ENCODE data around the gene ARHGAP27. TPM values are rescaled to one million over a fixed set of nuclear protein-coding genes. Genes with fewer than 3 reads are reported as not detected.

The ARHGAP27 gene
- total and polyA plus RNA-seq, 2 experiments from 2014 or later = 21.1 to 27.9 TPM

DNA sequence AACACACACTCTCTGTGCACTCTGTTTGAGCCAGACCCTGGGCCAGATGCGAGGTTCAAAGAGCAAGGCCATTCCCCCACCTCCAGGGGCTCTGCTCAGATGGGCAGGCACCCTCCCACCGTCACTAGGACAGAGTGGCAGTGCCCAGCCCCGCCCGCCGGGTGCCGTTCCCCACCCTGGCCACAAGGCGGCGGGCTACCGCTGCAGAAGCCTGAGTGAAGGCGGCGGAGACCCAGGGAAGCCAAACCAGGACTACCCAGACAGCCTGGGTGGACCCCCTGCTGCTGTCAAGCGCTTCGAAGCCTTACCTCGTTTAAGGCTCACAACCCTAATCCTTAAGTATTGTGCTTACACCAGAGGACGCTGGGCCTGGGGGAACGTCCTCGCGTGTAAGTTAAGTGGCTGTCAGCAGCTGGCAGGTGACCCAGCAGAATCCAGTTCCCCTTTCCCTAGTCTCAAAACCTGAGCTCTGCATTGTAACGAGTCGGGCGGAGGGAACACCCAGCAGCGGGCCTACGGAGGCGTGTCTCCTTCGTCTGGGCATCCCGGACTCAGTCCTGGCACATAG, 4.5 kb downstream of the ARHGAP27 start:
- Histone ChIP-seq H3K36me3 (replicated peaks; ENCODE audit: insufficient read depth, low read depth) (no peaks in the 10 kb centered on the region), H4K20me1 (ENCODE audit: insufficient read depth, poor library complexity, severe bottlenecking) (no peaks in the 10 kb centered on the region), H3K9me2 (replicated peaks; ENCODE audit: insufficient read depth) (no peaks in the 10 kb centered on the region), H3K9me3 (ENCODE audit: low read depth) (no peaks in the 10 kb centered on the region), H3K4me3 (no peak overlapping the region), H3K27ac (no peak overlapping the region), H2AFZ (no peak overlapping the region), H3K79me2 (peaks cover 16% of the 10 kb centered on the region), H3K4me1 (ENCODE audit: insufficient read depth) (peaks cover 38% of the 10 kb centered on the region), H3K27me3 (peaks cover 35% of the 10 kb centered on the region), H3K4me2 (peak overlapping the region; percentile 98)
- DNase-seq (ENCODE audit: low spot score) = peak; percentile 86
- WGBS (ENCODE audit: low lambda C conversion rate, missing lambda C conversion rate) = 1% methylated on average over 26 of the region's 26 CpGs
- TF ChIP-seq EZH2 (IDR thresholded peaks at IDR 0.05; ENCODE audit: borderline replicate concordance) = no peak
- TF ChIP-seq, protein P1, sequence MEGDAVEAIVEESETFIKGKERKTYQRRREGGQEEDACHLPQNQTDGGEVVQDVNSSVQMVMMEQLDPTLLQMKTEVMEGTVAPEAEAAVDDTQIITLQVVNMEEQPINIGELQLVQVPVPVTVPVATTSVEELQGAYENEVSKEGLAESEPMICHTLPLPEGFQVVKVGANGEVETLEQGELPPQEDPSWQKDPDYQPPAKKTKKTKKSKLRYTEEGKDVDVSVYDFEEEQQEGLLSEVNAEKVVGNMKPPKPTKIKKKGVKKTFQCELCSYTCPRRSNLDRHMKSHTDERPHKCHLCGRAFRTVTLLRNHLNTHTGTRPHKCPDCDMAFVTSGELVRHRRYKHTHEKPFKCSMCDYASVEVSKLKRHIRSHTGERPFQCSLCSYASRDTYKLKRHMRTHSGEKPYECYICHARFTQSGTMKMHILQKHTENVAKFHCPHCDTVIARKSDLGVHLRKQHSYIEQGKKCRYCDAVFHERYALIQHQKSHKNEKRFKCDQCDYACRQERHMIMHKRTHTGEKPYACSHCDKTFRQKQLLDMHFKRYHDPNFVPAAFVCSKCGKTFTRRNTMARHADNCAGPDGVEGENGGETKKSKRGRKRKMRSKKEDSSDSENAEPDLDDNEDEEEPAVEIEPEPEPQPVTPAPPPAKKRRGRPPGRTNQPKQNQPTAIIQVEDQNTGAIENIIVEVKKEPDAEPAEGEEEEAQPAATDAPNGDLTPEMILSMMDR (IDR thresholded peaks at IDR 0.05; ENCODE audit: poor library complexity) = peak; percentile 99

DNA sequence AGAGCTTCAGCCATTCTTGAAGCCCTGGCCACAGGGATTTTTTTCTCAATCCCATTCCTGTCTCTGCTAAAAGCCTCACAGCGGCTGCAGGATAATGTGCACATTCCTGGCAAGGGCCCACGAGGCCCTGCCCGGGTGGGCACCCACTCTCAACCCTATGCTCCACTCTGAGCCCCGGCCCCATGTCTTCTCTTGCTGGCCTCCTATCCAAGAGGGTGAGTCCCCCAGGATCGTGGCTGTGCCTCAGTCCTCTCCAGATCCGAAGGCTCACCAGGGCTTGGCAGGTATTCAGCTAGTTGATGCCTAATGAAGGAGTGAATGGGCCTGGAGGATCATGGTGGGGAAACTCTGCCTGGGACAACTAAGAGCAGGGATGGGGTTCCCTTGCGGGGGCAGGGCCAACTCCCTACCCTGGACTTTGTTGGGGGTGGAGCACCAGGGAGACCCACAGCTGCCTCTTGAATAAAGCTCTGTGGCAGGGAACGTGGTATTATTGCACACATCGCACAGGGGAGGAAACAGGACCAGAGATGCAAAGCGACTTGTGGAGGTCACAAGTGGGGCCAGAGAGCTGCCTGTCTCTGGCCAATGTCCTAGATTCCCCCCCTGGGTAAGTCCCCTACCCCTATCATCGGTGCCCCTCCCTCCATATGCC, 5.4 kb downstream of the ARHGAP27 start:
- Histone ChIP-seq H3K36me3 (replicated peaks; ENCODE audit: insufficient read depth, low read depth) (no peaks in the 10 kb centered on the region), H3K4me2 (no peak overlapping the region), H2AFZ (no peak overlapping the region), H3K9me3 (ENCODE audit: low read depth) (no peaks in the 10 kb centered on the region), H3K9me2 (replicated peaks; ENCODE audit: insufficient read depth) (no peaks in the 10 kb centered on the region), H3K4me3 (no peak overlapping the region), H3K4me1 (ENCODE audit: insufficient read depth) (peaks cover 37% of the 10 kb centered on the region), H4K20me1 (ENCODE audit: insufficient read depth, poor library complexity, severe bottlenecking) (no peaks in the 10 kb centered on the region), H3K27ac (no peak overlapping the region), H3K79me2 (peaks cover 24% of the 10 kb centered on the region), H3K27me3 (peaks cover 34% of the 10 kb centered on the region)
- TF ChIP-seq EZH2 (IDR thresholded peaks at IDR 0.05; ENCODE audit: borderline replicate concordance) (no peak), EZH2phosphoT487 (IDR thresholded peaks at IDR 0.05; ENCODE audit: low read depth, severe bottlenecking, unreplicated experiment) (no peak)
- TF ChIP-seq, protein P1 (IDR thresholded peaks at IDR 0.05; ENCODE audit: poor library complexity) = no peak
- DNase-seq (ENCODE audit: low spot score) = peak; percentile 4
- 84% methylated on average over 11 of the region's 11 CpGs for whole genome bisulfite sequencing (ENCODE audit: low lambda C conversion rate, missing lambda C conversion rate)

DNA sequence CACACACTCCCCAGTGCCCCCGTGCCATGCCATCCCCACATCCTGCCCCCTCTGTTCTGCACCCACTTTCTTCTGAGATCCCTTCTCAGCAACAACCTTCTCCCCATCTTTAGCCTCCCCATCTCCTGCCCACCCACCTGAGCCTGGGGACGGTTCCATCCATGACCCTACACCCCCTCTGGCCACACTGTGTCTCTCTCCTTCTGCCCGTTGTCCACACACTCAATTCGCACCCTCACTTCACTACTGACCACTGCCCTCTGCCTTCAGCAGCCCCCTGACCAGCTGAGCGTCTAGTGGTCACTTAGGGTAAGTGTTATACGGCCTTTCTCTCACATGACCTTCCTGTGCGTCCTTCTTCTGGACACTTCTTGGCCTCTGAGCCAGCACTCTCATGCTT, 6.1 kb downstream of the ARHGAP27 start:
- H3K9me2 ChIP-seq (replicated peaks; ENCODE audit: insufficient read depth) = no peaks in the 10 kb centered on the region
- H3K4me3 ChIP-seq = no peak overlapping the region
- peaks cover 31% of the 10 kb centered on the region for H3K27me3 ChIP-seq
- H2AFZ ChIP-seq = no peak overlapping the region
- 89% methylated on average over 6 of the region's 7 CpGs for WGBS (ENCODE audit: low lambda C conversion rate, missing lambda C conversion rate)
- H3K79me2 ChIP-seq = peaks cover 30% of the 10 kb centered on the region
- no peak overlapping the region for H3K27ac ChIP-seq
- TF ChIP-seq EZH2phosphoT487 (IDR thresholded peaks at IDR 0.05; ENCODE audit: low read depth, severe bottlenecking, unreplicated experiment) (no peak), EZH2 (IDR thresholded peaks at IDR 0.05; ENCODE audit: borderline replicate concordance) (no peak)
- TF ChIP-seq, protein P1 (IDR thresholded peaks at IDR 0.05; ENCODE audit: poor library complexity) = no peak
- H3K4me2 ChIP-seq = no peak overlapping the region
- H3K36me3 ChIP-seq (replicated peaks; ENCODE audit: insufficient read depth, low read depth) = no peaks in the 10 kb centered on the region
- H3K4me1 ChIP-seq (ENCODE audit: insufficient read depth) = peaks cover 33% of the 10 kb centered on the region
- peak; percentile 3 for DNase-seq (ENCODE audit: low spot score)
- H4K20me1 ChIP-seq (ENCODE audit: insufficient read depth, poor library complexity, severe bottlenecking) = no peaks in the 10 kb centered on the region
- H3K9me3 ChIP-seq (ENCODE audit: low read depth) = no peaks in the 10 kb centered on the region

Measured in hepatocyte (in vitro differentiated cells).